Esophagus mucosa (tissue), 1 donor: Measurements from ENCODE around the gene SFSWAP. TPM values are rescaled to one million over a fixed set of nuclear protein-coding genes. Genes with fewer than 3 reads are reported as not detected.
"Not testable (repeated sequence)": the region's sequence is repeated elsewhere in the genome, so short reads cannot be mapped to it uniquely, and the experiment has no call there.

Source experiments
- ATAC-seq: fragments of 200-7000 bp; cut with Tn5 transposase; one replicate; pipeline ENCODE4 v1.9.1; 2020
- total RNA-seq: library from RNA; stranded (reverse); gene quantifications from one replicate; pipeline ENCODE4 v1.2.4, GENCODE V29; 2023
- donor health status: DM: yes; HTN: yes; CAD: no.

SFSWAP gene
- total RNA-seq, 1 donor from 2014 or later: 20.8 TPM

DNA sequence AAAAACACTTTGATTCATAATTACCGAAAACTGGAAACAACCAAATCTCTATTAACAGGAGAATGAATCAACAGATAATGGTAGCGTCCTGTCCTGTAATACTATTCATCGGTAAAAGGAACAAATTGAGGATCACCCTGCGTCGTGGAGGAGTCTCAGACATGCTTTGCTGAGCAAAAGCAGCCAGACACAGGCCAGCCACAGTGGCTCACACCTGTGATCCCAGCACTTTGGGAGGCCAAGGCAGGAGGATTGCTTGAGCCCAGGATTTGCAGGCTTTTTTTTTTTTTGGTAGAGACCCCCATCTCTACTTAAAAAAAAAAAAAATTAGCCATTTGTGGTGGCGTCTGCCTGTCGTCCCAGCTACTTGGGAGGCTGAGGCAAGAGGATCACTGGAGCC lies 83.2 kb downstream of the SFSWAP start:
- no peak for ATAC-seq

DNA sequence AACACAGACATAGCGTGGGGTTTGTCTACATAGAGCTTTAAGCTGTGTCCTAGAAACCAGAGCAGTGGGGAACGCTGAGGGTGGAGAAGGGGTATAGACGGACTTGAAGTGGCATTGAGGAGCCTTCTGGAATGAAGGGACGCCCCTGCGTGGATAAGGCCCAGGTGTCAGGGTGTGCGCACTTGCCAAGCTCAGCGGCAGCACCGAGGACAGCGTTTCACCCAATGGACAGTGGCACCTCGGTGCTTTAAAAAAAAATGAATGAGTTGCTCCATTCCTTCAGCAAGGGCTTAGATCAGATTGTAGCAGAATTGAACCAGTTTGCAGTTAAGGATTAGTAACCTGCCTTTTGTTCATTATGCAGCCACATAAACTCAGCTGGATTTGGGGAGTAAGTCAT lies 83.7 kb downstream of the SFSWAP start:
- ATAC-seq: no peak

DNA sequence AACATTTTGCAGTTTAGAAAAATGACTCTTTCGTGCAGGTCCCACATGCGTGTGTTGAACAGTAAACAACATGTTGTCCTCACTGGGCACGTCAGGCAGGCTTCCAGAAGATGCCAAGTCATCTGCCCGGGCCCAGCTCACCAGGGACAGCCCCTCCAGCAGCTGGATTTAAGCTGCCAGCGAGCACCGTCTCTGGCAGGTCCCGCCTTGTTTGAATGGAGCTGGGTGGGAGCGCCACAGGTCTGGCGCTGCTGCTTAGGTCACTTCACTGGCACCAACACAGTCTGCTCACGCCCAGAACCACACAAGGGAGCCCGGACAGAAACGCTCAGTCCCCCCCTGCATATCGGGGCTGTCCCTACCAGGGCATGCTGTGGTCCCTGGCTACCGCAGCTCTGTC lies 84.2 kb downstream of the SFSWAP start:
- peak; percentile 68 for ATAC-seq

DNA sequence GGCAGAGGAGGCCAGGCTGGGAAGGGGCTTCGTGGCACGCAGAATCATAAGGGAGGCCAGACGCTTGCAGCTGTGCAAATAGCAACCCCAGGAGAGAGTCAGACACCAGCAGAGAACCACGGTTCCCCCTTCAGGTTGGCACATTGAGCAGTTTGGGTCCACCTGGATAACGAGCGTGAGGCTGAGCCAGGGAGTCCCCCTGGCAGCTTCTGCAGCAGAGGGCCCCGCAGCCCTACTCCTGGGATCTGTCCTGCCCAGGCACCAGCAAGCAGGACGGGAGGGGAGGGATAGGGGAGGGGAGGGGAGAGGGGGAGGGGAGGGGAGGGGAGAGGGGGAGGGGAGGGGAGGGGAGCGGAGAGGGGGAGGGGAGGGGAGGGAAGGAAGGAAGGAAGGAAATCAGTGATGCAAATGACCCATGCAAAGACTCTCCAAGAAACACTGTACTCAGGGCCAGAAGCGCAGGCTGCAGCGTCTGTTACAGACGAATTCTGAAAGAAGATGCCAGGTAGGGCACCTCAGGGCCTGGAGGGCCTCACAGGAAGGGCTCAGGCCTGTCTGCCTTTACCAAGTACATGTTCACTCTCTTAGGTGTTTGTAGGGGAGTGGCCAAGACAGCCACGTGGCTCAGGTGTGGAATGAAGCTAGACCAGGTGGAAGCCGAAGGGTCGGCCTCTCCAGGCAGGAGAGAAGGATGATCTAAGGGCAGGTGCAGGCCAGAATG lies 85.0 kb downstream of the SFSWAP start:
- ATAC-seq: peak; percentile 51

DNA sequence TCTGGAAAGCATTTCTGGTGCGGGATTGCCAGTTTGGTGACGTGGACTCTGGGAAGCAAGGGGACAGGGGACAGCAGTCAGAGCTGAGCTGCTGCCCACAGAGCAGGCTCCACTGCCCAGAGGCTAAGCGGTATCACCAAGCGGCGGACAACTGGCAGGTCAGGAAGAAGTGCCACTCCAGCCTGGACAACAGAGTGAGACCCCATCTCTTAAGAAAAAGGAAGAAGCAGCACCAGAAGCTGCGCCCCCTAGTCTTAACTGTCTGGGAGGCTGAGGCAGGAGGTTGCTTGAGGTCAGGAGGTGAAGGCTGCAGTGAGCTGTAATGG lies 85.5 kb downstream of the SFSWAP start:
- ATAC-seq: no peak

DNA sequence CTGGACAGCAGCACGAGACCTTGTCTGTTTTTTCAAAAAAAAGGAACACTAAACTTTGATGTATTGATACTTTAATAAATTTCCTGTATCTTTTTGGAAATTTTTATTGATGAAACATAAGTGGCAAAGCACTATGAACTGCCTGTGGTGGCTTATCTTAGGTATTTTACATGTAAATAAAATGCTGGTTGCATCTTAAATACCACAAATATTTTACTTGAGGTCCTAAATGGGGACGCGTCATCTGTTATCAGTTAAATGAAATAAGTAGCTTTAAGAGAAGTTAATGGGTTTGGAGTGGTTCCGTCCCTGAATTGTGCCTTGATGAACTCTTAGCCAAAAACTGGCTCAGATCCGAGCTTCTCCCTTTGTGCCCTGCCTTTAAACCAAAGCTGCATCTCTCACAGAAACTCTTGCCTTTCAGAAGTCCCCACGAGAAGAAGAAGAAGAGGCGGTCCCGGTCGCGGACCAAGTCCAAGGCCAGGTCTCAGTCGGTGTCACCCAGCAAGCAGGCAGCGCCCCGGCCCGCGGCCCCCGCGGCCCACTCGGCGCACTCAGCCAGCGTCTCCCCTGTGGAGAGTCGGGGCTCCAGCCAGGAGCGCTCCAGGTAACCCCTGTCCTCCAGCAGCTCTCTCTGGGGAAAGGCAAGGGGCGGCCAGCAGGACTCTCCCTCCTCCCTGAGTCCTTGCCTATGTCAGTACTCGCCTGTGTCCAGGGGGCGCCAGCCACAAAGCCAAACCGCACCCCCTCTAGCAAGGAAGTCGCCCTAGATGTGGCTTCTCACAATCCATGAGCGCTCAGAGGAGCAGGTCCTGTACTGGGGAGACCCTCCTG lies 86.1 kb downstream of the SFSWAP start:
- no peak for ATAC-seq

DNA sequence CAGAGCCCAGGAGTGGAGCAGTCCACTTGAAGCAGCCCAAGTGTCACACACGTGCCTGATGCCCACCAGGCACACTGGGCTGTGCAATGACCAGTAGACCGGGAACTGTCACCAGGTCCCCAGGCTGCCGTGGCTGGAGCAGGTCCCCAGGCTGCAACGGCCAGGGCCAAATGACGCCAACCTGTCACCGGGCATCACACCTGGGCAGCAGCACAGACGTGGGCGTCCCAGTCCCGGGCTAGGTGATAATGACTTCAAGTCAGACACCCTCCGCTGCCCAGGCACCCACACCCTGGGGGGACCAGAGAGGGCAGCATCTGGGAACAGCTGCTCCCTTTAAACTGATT lies 86.7 kb downstream of the SFSWAP start:
- no peak for ATAC-seq

DNA sequence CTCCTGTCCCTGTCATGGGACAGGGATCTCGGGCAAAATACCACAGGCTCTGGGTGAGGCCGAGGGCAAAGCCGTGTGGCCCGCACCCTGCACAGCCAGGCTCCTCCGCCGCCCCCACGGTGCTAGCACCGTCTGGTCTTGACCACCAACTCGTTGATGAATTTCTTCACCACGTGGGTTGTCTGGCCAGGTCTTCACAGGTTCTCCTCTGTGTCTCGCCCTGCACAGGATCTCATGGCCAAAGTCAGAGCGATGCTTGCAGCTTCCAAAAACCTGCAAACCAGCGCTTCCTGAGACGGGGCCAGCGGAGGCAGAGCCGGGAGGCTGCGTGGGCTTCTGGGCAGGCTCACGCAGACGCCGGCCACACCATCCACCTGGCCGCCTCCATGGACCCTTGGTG lies 88.3 kb downstream of the SFSWAP start:
- ATAC-seq: no peak

DNA sequence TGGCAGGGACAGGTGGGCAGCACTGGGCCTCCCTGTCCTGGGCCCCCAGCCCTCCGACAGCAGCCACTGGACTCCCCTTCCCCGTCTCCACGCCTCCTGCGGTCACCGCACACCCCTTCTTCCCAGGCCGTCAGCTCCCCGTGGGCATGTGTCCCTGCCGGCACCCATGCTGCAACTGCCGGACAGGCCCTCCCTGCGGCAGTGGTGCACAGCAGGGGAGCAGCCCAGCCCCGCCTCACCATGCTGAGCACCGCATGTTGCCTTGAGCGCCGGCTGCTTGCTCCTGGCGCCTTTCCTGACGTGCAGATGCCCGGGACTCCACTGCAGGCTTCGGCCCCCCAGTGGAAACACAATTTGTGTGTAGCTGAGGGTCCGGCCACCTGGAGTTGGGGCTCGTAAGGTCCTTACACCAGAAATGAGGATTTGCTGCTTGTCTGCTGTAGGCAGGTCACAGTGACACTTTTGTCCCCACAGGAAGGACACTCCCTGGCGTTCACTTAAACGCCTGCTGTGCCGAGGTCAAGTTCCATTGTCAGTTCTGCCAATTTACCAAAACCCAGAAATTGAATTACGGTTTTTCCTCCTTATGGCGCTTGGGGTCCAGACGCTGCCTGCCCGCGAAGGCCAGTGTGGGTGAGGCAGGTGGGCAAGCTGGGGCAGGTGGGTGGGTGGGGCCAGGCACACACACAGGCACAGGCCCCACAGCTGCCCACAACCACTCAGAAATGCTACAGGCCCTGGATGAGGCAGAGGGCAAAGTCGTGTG lies 89.1 kb downstream of the SFSWAP start:
- ATAC-seq: no peak

DNA sequence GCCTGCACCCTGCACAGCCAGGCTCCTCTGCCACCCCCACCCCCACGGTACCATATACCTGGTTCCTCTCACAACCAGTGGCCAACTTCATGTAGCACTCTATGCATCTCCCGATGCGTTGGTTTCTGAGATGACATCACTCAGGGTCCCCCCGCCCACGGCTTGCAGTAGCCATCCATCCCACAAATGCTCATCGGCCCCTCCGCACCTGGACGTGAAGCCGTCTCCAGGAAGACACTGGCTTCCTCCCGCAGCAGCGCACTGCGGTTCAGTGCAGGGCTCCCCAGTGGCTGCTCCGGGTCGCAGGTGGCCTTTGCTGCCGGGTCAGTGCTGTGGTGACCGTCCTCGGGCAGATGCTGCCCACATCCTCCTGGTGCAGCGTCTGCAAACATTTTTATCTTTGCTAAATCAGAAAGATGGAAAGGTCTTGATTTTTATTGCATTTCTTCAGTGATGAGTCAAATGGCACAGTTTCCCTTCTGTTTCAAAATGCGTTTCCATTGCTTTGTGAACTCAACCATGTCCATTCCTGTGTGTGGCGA lies 89.8 kb downstream of the SFSWAP start:
- ATAC-seq: no peak

DNA sequence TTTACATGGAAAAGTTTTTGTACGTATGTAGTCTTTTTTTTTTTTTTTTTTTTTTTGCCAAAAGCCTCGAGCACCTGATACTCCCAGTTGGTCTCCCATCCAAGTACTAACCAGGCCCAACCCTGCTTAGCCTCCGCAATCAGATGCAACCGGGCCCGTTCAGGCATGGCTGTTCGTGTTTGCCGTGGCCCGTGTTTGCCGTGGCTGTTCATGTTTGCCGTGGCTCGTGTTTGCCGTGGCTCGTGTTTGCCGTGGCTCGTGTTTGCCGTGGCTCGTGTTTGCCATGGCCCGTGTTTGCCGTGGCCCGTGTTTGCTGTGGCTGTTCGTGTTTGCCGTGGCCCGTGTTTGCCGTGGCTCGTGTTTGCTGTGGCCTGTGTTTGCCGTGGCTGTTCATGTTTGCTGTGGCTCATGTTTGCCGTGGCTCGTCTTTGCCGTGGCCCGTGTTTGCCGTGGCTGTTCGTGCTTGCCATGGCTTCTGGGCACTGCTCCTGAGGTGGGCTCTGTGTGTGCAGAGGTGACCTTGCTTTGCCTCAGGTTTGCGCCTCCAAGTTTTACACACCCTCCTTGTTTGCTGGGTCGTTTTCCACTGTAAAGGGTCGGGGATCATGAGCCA lies 90.5 kb downstream of the SFSWAP start:
- ATAC-seq: no peak

DNA sequence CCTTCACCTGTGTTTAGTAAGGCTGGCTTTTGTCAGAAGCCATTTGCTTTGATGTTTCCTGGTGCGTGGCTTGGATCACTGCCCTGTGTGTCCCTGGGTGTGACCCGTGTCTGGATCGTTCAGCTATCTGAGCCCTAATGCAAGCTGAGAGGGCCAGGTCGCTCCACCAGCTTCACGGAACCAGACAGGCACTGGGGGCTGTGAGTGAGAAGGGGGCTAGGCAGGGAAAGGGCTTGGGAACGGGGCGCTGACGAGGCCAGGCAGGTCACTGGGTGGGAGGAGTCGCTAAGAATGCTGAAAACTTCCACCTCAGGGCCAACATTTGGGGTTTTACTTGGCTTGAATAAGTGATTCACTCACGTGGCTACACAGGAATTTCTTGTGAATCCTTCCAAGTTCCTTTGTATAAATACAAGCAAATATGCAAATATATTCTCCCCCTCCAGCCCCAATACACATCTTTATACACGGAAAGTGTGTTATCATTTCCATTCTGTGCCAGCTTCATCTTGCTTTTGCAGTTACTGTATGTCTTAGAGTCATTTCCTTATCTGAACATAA lies 93.2 kb downstream of the SFSWAP start:
- peak; percentile 49 for ATAC-seq

DNA sequence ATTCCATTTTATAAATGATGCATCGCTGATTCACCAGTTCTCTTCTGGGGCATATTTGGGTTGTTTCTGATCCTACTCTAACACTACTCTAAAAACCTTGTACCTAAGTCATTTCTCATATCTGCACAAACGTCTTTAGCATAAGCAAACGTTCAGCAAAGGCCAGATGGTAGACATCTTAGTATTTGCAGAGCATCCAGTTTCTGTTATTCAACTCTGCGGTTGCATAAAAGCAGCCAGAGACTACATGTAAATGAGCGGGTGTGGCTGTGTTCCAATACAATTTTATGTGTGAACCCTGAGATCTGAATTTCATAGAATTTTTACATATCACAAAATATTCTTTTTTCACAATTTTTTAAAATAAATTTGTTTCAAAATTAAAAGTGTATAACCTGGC lies 94.5 kb downstream of the SFSWAP start:
- no peak for ATAC-seq

DNA sequence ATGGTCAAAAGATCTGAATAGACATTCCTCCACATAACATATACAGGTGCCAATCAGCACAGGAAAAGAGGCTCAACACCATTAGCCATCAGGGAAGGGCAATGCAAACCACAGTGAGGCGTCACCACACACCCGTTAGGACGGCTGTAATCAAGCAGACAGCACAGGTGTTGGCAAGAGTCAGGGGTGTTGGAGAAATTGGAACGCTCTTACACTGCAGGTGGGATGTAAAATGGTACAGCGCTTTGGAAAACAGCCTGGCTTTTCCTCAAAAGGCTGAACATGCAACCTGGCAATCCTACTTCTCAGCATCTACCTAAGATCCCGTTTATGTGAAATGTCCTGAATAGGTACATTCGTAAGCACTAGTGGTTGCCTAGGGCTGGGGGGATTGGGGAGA lies 95.8 kb downstream of the SFSWAP start:
- no peak for ATAC-seq

DNA sequence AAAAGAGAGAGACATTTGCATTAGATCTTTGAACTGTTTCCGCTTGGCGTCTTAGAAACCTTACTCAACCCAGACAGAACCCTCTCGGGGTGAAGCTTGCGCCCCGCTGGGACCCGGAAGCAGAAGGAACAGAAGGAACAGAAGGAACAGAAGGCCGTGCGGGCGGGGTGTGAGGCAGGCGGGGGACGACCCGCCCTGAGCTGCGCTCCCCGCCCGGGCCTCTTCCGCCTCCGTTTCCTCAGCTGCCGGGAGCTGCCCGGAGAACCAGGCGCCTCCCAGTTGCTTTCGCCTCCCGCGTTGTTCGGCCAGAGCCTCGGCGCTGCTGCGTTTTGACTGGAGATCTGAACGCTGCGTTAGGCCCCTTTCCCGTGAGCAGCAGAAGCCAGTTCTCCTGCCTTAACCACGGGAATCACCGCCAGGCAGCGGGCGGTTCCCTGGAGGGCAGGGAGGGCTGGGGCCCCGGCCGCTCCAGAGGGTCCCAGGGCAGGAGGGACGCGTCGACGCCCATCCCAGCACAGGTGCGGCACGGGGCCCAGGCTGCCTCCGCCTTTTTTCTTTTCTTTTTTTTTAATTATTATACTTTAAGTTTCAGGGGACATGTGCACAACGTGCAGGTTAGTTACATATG lies 98.0 kb downstream of the SFSWAP start:
- peak; percentile 47 for ATAC-seq

DNA sequence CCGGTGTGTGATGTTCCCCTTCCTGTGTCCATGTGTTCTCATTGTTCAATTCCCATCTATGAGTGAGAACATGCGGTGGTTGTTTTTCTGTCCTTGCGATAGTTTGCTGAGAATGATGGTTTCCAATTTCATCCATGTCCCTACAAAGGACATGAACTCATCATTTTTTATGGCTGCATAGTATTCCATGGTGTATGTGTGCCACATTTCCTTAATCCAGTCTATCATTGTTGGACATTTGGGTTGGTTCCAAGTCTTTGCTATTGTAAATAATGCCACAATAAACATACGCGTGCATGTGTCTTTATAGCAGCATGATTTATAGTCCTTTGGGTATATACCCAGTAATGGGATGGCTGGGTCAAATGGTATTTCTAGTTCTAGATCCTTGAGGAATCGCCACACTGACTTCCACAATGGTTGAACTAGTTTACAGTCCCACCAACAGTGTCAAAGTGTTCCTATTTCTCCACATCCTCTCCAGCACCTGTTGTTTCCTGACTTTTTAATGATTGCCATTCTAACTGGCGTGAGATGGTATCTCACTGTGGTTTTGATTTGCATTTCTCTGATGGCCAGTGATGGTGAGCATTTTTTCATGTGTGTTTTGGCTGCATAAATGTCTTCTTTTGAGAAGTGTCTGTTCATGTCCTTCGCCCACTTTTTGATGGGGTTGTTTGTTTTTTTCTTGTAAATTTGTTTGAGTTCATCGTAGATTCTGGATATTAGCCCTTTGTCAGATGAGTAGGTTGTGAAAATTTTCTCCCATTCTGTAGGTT lies 98.8 kb downstream of the SFSWAP start:
- not testable (repeated sequence) for ATAC-seq

DNA sequence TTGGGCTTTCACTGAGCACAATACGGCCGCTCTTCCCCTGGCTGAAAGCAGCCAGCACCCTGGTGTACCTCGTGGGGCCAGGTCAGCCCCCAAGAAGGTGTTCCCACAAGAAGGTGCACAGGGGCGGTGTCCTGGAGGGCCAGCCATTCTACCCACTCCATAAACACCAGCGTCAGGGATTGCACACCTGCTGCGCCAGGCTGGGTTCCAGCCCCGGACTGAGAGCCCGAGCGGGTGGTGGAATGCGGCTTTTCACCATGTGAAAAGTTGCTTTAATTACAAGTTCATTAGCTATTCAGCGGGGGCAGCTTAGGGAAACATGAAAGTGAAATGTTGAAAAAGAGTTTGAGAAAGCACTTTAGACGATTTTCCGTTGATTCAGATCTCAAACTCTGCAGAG lies 99.8 kb downstream of the SFSWAP start:
- ATAC-seq: no peak

DNA sequence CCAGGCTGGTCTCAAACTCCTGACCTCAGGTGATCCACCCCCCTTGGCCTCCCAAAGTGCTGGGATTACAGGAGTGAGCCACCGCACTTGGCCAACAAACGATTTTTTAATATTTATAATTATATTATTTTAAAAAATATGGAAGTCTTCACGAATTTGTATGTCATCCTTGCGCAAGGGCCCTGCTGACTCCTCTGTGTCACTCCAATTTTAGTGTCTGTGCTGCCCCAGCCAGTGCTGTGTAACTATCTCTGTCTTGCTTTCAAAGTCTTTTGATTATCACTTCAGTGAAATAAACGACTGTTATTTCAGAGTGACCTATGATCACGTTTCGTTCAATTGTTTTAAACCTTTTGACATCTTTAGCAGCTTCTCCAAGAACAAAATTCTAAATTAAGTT lies 104.2 kb downstream of the SFSWAP start:
- ATAC-seq: no peak

DNA sequence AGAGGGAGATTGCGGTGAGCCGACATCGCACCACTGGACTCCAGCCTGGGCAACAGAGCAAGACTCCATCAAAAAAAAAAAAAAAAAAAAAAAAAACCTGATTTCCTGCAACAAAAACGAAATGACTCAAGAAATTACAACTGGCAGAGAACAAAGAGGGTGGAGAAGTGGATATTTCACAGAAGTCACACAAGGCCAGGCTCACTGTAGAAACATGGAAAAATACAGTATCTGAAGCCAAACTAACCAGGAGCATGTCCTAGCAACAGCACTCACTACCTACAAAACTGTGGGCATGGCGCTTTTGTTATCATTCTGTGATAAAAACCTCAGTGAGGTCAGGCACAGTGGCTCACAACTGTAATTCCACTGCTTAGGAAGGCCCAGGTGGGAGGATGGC lies 105.6 kb downstream of the SFSWAP start:
- ATAC-seq: no peak

DNA sequence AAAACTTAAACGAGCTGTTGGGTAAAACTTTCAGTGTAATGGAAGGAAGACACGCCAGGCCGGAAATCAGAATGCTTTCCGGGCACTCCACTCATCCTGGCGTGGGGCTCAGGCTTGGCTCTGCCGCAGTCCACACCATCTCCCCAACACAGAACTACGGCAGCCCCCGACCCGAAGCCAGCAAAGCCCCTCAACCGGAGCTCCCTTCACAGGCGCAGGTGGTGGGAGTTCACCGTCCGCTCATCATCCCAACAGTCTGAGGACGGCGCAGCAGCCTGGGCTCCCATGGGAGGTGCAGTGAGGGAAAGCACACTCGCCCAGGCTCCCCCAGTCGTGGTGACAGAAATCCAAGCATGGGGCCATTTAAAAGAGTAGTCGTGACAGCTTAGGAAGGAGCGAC lies 106.4 kb downstream of the SFSWAP start:
- no peak for ATAC-seq
